HG02798 (cell line): ENCODE measurements around the gene HIVEP1.

Experiments used
- ATAC-seq: cut with Tn5 transposase; IDR thresholded peaks from one replicate; pipeline ENCODE4 v1.9.1; 2021; ENCODE audit warnings: mild to moderate bottlenecking; ENCODE audit not compliant: unreplicated experiment, poor library complexity

The HIVEP1 gene

GRCh38 chr6:12014027-12014872 lies 2.1 kb downstream of the HIVEP1 start:
- no peak for ATAC-seq

GRCh38 chr6:12014873-12015149 lies 2.7 kb downstream of the HIVEP1 start:
- ATAC-seq, result no peak

DNA sequence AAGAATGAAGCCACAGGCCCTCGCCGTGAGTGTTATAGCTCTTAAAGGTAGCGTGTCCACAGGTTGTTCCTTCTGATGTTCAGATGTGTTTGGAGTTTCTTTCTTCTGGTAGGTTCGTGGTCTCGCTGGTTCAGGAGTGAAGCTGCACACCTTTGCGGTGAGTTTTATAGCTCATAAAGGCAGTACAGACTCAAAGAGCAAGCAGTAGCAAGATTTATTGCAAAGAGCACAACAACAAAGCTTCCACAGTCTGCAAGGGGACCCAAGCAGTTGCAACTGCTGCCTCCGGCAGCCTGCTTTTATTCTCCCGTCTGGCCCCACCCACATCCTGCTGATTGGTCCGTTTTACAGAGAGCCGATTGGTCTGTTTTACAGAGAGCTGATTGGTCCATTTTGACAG lies 5.2 kb downstream of the HIVEP1 start:
- ATAC-seq, result no peak

DNA sequence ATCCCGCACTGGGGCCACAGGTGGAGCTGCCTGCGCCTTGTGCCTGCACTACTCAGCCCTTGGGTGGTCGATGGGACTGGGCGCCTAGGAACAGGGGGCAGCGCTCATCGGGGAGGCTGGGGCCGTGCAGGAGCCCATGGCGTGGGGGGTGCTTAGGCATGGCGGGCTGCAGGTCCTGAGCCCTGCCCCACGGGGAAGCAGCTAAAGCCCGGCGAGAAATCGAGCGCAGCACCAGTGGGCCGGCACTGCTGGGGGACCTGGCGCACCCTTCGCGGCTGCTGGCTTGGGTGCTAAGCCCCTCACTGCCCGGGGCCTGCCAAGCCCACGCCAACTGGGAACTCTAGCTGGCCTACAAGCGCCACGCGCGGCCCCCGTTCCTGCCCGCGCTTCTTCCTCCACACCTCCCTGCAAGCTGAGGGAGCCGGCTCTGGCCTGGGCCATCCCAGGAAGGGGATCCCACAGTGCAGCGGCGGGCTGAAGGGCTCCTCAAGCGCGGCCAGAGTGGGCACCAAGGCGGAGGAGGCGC lies 5.8 kb downstream of the HIVEP1 start:
- no peak for ATAC-seq

DNA sequence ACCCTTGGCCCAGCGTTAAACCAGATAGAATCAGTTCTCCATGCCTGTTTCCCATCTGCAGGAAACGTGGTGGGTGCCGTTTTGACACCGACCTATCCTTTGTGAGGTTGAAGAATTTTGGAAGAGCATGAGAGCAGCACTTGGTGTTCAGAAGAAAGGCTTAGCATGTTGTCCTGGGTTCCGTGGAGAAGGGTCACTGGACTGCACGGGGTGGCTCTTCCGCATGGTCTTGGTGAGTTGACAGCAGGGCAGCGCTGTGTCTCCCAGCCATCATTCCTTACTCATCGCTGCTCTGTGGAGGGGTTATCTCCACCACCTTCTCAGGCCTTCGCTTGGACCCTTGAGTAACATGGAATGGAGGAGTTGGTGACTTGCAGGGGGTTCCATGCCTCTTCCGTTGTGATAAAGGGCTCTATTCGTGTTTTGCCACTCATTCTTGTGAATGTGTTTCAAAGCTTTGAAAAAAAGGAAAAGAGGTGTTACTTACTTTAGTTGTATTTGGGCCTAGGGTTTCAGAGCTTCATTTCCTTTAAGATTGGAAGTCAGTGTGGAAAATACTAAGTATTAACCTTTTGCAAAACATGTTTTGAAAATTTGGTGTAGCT lies 8.2 kb downstream of the HIVEP1 start:
- no peak for ATAC-seq

GRCh38 chr6:12022481-12022880 lies 10.4 kb downstream of the HIVEP1 start:
- no peak for ATAC-seq

GRCh38 chr6:12022953-12023388 lies 10.9 kb downstream of the HIVEP1 start:
- no peak for ATAC-seq

DNA sequence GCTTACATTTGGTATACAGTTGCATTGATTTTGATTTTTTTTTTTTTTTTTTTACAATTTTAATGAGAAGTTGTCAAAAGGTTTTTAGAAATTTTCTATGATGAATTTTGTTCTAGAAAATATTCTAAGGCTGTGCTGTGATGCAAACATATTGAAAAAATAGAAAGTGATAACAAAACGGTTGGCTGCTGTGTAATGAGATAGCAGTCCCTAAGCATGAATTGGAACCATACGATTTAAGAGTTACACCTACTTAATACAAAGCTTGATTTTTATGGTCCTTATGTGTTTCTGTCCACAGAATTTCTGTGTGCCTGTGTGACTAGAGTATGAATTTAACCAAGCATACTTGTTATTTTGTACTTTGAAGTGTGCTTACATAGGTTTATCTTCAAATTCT lies 12.1 kb downstream of the HIVEP1 start:
- ATAC-seq, result no peak

- ATAC-seq, result no peak
Observed at GRCh38 chr6:12024699-12025434, 12.8 kb downstream of the HIVEP1 start.

DNA sequence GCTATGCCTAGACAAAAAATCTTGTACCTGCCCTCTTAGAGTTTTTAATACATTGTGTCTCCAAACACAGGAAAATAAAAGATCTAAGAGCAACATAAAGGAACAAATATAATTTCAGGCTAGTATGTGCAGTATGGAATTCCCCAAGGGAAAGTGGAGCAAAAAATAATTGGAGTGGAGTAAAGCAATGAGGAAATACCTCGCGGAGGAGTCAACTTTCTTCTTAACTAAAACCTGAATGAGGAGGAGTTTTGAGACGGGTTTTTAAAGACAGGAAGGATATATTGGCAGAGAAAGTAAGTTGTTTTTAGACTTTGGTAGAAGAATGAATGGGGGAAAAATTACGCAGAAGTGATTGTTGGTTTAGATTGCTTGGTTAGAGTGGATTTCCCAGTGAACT lies 14.0 kb downstream of the HIVEP1 start:
- ATAC-seq, result no peak

GRCh38 chr6:12026833-12027232 lies 14.7 kb downstream of the HIVEP1 start:
- no peak for ATAC-seq

GRCh38 chr6:12028213-12028612 lies 16.1 kb downstream of the HIVEP1 start:
- no peak for ATAC-seq

DNA sequence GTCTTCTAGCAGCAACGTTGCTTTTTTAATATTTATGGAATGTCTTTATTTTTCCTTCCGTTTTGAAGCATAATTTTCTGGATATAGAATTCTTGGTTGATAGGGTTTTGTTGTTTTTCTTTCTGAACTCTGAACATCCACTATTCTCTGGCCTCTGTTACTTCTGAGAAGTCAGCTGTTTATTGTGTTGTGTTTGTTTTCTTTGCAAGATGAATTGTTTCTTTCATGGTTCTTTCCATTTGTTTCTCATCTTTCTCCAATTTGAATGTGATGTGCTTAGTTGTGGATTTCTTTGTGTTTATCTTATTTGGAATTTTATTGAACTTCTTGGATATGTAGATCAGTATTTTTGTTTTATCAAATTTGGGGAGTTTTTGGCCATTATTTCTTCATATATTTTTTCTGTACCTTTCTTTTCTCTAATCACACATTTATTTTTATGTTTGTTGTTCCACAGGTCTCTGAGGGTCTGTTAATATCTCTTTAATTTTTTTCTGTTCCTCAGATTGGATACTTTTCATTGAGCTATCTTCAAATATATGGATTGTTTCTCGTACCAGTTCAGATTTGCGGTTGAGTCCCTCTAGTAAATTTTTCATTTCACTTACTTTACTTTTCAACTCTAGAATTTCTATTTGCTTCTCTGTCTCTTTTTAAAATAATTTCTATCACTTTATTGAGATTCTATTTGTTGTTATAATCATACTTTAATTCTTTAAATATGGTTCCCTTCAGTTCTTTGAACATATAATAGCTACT lies 18.0 kb downstream of the HIVEP1 start:
- no peak for ATAC-seq

GRCh38 chr6:12030993-12031550 lies 19.0 kb downstream of the HIVEP1 start:
- no peak for ATAC-seq

- no peak for ATAC-seq
Observed at GRCh38 chr6:12032783-12033573, 20.9 kb downstream of the HIVEP1 start.

- no peak for ATAC-seq
Observed at GRCh38 chr6:12033770-12034169, 21.7 kb downstream of the HIVEP1 start.

- ATAC-seq, result no peak
Observed at GRCh38 chr6:12034349-12034748, 22.2 kb downstream of the HIVEP1 start.

DNA sequence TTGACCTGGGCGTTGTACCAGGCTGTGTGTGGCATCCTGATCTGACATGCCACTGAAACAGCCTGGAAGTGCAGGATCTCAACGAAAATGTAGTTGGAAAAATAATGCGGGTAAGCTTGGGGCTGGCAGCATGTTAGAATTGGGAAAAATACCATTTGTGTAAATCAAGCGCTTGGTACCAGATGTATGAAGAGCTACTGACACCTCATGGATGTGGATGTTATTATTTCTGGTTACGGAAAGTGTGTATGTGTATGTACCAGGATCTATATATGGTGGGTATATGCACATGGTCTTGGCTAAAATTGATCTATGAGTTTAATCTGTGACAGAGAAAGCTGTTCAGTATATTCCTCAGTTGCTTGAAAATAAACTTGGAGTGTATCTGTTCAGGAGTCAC lies 22.7 kb downstream of the HIVEP1 start:
- ATAC-seq, result no peak

DNA sequence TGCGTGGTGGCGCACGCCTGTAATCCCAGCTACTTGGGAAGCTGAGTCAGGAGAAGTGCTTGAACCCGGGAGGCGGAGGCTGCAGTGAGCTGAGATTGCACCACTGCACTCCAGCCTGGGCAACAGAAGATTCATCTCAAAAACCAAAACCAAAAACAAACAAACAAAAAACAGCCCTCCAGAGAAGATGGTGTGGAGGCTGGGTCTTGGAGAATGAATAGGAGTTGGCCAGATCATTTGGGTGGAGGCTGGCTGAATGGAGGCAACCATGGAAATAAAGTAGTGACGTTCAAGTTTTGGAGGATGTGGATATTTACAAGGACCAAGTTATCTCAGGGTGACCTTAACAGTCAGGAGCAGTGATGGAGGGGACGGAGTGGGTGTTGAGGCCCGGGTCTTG lies 24.7 kb downstream of the HIVEP1 start:
- ATAC-seq, result no peak
